ENCODE data around the gene HSPA12B. TPM values are rescaled to one million over a fixed set of nuclear protein-coding genes. Genes with fewer than 3 reads are reported as not detected.

HSPA12B gene
- total RNA-seq, 1 experiment from 2014 or later = 6.3 TPM

- peak; percentile 60; the same call in 1 of the 2 replicates for TF ChIP-seq USF1 (CRISPR knock-in tag; IDR thresholded peaks at IDR 0.05)
- no peak for TF ChIP-seq TP53 (CRISPR knock-in tag; IDR thresholded peaks at IDR 0.05)
- TF ChIP-seq TEAD1 (CRISPR knock-in tag; IDR thresholded peaks at IDR 0.05) = peak; percentile 13; the same call in 1 of the 2 replicates
- TF ChIP-seq ATF3 (CRISPR knock-in tag; conservative IDR thresholded peaks at IDR 0.05) = no peak
- TF ChIP-seq, protein P1, sequence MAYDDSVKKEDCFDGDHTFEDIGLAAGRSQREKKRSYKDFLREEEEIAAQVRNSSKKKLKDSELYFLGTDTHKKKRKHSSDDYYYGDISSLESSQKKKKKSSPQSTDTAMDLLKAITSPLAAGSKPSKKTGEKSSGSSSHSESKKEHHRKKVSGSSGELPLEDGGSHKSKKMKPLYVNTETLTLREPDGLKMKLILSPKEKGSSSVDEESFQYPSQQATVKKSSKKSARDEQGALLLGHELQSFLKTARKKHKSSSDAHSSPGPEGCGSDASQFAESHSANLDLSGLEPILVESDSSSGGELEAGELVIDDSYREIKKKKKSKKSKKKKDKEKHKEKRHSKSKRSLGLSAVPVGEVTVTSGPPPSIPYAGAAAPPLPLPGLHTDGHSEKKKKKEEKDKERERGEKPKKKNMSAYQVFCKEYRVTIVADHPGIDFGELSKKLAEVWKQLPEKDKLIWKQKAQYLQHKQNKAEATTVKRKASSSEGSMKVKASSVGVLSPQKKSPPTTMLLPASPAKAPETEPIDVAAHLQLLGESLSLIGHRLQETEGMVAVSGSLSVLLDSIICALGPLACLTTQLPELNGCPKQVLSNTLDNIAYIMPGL (CRISPR knock-in tag; IDR thresholded peaks at IDR 0.05) = peak; percentile 73
- peak; percentile 80 for TF ChIP-seq CREM (CRISPR knock-in tag; IDR thresholded peaks at IDR 0.05)
- TF ChIP-seq STAT6 (CRISPR knock-in tag; conservative IDR thresholded peaks at IDR 0.05; ENCODE audit: low read depth) = no peak
- TF ChIP-seq MXD4 (CRISPR knock-in tag; IDR thresholded peaks at IDR 0.05; ENCODE audit: borderline replicate concordance) = no peak
- TF ChIP-seq MYBL2 (CRISPR knock-in tag; IDR thresholded peaks at IDR 0.05) = peak; percentile 67; the same call in 1 of the 2 replicates
- no peak for TF ChIP-seq GRHL2 (CRISPR knock-in tag; IDR thresholded peaks at IDR 0.05; ENCODE audit: insufficient replicate concordance, severe bottlenecking)
- peak; percentile 95 for TF ChIP-seq ZNF423 (CRISPR knock-in tag; IDR thresholded peaks at IDR 0.05)
- TF ChIP-seq FOXJ3 (CRISPR knock-in tag; IDR thresholded peaks at IDR 0.05; ENCODE audit: borderline replicate concordance) = no peak
- no peak for TF ChIP-seq ZNF396 (CRISPR knock-in tag; IDR thresholded peaks at IDR 0.05; ENCODE audit: borderline replicate concordance)
- peak; percentile 70; the same call in 1 of the 2 replicates for TF ChIP-seq SP1 (CRISPR knock-in tag; conservative IDR thresholded peaks at IDR 0.05)
- TF ChIP-seq AR (CRISPR knock-in tag; IDR thresholded peaks at IDR 0.05) = 0 out of 2 replicates have a peak, but pooled peaks have one; percentile 37
- TF ChIP-seq NFYB (CRISPR knock-in tag; conservative IDR thresholded peaks at IDR 0.05; ENCODE audit: low read depth) = peak; percentile 33; the same call in 1 of the 2 replicates
- peak; percentile 77 for TF ChIP-seq GABPB1 (CRISPR knock-in tag; IDR thresholded peaks at IDR 0.05)
- TF ChIP-seq ZNF121 (CRISPR knock-in tag; IDR thresholded peaks at IDR 0.05) = peak; percentile 42; the same call in 1 of the 2 replicates
- 0 out of 2 replicates have a peak, but pooled peaks have one; percentile 28 for TF ChIP-seq ETV6 (CRISPR knock-in tag; IDR thresholded peaks at IDR 0.05)
These were observed 63.3 kb downstream of the HSPA12B start, which contains the start of gene CDC25B (continued) for GRCh38 chr20:3795511-3796468.
